ENCODE results near the gene PTPN14.

Gene PTPN14

DNA sequence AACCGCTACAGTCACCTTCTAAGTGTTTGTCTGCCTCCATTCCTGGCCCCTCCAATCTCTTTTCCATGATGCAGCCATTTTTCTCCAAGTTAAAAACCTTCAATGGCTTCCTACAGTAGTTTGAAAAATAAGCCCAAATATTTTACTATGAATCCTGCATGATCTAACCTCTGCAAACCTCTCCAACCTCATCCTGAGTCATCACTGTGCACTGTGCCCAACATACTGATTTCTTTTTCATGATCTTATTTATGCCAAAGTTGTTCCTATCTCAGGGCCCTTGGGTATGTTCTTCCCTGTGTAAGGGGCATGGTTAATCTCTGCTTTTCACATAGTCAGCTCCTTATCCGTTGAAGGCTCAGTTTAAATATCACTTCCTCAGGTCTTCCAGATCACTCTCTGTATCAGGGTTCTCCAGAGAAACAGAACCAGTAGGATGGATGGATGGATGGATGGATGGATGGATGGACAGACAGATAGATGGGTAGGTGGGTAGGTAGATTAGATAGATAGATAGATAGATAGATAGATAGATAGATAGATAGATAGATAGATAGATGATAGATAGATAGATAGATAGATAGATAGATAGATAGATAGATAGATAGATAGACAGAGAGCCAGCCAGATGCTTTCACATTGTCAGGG is 18.1 kb upstream of the PTPN14 start:
- DNase-seq: no peak

DNA sequence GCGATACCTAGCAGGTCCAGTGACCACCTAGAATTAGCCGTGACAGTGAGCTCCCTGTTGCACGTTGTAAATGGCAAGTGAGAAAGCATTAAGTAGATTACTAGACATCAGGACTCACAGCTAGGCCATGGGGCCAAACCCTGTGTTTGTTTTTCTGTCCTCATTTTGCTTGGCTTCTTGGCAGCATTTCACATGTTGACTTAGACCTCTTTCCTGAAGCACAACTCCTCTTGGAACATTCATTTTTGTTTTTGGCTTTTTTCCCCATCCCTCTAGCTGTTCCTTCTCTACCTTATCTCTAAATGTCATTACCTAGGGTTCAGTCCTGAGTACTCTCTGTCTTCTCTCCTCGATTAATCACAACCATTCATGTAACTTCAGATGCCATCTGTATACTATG is 16.9 kb upstream of the PTPN14 start:
- no peak for DNase-seq

DNA sequence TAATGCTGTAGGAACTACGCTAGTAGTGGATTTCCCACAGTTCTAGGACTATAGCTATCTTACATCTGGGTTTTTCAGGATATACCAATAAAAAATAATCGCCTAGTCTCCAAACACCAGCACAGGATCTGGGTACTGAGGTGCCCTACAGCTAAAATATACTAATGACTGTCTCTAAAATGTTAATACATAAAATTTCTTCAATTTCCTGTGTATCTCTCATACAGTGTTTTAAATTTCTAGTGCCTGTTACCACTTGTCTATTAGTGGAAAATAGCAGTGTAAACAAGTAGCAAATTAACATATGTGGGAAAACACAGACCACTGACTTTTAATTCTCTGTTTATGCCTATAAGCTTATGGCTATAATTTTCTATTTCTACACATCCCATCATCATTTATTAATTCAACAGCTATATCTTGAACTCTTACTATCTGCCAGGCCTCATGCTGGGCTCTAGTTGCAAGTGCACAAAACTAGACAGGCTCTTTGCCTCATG is 16.1 kb upstream of the PTPN14 start:
- no peak for DNase-seq

DNA sequence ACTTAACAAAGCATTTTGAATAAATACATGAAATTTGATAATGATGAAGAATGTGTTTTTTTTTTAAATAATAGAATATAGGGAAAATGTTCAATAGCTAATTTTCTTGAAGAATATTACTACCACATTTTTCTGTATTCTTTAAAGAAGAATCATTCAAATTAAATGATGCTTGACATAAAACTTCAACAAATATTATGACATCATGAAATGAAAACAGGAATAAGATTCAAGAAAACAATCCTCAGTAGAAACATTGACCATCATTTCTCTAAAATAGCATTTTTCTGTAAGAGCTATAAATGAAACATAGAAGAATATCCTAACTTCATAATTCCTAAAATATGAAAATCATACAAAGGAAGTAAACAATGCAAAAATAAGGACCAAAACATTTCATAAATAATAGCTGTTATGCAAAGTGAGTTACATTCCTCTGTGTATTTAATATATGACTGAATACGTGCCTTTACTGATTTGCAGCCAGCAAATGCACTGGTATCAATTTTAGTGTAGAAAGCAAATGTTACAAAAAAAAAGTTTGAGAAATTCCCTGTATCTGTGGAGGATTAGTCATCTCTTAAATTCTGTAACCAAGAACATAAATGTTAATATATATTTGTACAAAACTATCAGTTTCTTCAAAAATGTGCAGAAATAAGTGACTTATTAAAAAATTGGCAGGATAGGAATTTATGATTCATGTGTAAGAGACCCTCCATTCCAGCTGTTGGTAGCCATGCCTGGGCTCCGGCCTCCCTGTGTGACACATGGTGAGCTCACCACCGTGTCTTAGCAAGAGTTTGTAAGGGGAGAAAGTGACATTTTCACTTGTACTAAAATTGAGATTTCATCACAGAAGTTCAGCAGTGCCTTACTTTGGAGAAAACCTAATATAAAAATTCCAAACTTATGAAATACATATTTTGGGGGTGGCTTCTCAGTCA is 15.0 kb upstream of the PTPN14 start:
- no peak for DNase-seq

DNA sequence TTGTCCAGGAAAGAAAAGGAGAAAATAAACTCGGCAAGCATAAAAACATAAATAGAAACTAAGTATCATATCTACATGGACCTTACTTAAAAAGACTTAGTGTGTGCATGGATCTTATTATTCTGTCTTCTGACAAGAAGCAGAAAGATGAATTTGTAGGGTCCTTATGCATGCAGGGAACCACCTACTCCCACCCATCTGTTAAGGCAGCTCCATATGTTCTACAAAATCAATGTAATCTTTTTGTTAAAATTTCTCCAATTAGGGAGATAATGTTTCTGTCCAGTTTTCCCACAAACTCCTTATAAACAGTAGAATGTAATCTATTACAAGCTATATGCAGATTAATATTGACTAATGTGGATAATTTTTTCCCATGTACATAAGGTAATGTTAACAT is 13.9 kb upstream of the PTPN14 start:
- DNase-seq: no peak

DNA sequence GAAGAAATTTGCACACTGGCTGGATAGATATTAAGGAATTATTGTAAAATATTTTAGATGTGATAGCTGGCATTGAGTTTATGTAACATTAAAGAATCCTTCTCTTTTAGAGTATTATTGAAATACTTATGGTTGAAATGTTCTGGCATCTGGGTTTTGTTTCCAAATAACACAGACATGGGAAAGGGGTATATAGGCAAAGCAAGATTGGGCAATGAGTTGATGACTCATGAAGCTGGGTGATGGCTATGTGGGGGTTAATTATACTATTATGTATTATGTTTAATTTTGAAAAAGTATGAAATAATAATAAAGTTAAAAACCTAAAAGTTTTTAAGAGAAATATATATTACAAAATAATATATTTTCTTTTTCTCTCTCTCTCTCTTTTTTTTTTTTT is 12.5 kb upstream of the PTPN14 start:
- DNase-seq: no peak

DNA sequence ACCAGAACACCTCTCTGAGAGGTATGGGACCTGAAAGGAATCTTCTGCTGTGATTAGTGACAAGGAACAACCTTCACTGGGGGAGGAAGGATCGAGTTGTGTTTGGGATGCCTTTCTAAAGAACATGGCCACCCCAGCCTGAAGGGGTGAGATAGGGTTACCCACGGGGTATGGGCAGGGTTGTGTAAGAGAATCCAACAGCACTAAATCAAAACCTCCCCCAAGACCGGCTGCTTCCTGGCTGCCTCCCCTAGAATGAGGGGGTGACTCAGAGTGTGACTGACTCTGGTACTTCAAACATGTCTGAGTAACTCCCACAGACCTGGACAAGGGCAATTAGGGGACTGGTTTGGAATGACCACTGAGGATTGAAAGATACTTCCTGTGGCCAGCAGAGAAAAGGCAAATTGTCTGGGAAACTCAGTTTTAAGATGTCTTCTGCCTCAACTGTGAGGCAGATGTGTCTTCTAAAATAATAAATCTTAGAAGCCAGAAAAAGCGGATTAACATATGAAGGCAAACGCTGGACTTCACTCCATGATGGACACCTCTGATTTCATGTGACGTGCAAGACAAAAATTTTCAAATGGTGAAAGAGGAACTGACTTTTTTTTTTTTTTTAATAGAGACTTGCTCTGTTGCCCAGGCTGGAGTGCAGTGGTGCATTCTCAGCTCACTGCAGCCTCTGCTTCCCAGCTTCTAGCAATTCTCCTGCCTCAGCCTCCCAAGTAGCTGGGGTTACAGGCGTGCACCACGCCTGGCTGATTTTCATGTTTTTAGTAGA is 6.7 kb upstream of the PTPN14 start:
- DNase-seq: no peak

DNA sequence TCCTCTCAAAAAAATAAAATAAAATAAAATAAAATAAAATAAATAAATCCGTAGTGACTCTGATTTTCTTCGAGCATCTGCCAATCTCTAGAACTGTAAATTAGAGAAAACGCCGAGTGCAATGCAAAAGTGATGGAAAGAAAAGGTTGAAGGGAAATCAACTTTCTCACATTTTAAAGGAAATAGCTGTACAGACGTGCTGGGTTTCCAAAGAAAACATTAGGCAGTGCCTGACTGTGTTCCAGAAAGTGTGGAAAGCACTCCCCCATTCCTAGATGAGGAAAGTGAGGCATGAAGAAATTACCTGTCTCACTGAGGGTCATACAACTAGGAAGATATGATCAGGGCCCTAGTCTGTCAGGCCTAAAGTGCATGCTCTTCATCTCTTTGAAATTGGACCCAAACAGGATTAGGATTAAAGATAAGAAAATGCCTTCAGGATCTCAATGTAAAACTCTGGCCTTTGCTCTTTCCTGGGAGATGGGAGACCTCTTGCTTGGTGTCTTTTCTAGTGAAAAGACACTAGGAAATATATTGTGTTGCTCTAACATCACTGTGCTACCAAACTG is 1.8 kb upstream of the PTPN14 start:
- no peak for DNase-seq

DNA sequence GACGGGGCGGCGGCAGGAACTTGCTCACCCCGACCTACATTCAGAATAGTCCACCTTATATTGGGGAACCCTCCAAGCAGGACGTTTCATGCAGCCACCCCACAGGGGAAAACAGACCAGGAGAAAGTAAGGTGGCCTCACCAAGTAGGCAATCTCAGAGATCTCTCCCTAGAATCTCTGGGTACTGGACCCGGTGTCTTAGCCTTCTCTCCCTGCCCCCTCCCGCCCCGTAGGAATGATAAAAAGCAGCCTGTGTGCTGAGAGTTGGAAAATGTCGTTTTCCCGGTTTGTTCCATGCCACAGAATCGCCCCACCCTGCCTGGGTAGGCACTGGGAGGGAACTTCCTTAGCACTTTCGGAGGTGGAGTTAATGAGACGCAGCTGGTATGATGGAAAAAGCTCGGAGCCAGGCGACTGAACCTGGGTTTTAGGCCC is 789 bp upstream of the PTPN14 start:
- DNase-seq: peak in 9 of 56 donors; percentile 7 to 37 (median 17)

DNA sequence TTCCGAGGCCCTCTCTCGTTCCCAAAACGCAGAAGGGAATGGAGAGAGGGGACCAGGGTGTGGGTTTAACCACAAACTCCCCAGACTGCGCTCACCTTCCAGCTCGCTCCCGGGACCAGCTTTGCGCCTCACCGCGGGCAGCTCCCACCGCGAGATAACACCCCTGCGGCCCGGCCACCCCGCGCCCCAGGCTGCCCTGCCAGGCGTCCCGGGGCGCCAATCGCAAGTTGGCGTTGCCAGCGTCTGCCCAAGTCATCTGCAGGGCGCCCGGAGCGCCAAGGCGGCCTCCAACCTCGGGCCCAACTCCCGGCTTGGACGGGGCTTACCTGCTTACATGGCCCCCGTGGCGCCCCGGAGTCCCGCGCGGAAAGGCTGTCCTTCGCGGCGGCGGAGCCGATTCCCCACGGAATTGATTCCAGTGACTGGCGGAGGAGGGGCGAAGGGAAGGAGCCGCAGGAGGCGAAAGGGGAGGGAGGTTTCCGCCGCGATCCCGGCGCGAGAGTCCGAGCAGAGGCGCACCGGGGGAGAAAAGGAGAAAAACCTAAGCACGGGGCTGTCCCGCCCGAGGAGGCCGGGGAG is 456 bp downstream of the PTPN14 start:
- peak in 6 of 56 donors; percentile 10 to 42 (median 34) for DNase-seq

DNA sequence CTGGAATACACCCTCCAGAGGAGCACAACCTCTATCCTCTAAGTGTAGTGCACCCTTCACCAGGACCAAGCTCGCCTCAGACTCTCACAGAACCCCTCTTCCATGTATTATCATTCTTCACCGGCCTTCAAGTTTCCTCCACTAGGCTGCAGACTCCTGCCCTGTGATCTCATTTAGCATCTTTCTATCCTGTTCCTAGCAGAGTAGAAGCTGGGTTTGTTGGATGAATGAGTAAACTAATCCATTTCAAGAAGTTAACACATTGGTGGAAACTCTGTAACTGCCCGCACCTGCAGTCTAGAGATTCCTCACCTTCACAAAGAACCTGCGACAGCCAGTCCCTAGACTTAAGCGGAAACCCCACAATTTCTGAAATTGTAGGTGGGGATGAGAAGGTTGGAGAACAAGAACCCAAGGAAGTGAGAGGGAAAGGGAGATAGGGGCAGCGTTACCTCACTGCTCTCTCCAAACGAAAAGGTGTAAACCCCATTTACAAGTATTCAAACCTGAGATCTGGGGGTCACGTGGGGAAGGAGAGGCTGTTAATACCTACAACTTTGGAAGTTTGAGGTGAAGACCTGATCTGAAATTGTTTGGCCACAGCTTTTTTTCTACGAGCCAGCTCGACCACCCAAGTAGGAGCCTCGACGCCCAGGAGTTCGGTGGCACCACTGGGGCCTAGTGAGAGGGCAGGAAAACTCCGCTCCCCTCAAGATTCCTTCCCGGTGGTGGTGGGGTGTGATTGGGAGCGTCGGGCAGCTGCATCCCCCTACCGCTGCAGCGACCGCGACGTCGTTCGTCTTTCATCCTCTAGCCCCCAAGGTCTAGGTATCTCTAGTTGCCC is 1.2 kb downstream of the PTPN14 start:
- no peak for DNase-seq

DNA sequence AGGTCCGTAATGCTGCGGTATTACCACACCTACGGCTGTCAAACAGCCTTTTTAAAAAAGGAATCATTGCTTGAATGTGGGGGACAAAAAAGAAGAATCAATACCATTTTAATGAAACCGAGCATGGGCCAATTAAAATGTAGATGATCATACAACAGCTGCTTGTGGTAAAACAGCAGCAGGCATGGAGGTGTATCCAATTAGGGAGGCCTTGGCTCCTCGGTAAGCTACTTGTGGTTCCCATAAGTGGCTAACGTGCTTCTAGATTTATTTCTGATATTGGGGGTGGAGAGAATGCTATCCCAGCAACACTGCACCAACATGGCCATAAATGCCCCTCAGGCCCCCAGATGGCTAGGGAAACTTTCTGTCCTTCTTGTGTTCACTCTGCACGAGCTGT is 1.8 kb downstream of the PTPN14 start:
- no peak for DNase-seq

DNA sequence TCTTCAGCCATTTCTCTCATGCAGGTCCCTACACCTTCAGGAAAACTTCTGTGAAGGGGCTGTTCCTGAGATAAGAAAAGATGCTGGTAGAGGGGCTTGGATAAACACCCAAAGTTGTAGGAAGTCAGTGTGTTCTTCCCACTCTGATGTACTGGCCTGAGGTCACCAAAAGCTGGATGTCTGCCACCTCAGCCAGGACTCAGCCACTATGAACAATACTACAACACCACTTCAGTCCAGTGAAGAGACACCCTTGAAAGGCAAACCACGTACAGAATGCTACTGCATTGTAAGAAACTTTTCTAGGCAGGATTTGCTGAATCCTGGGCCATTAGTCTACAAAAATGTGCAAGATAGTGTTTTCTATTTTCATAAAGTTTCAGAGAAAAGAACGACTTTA is 2.4 kb downstream of the PTPN14 start:
- peak in 9 of 56 donors; percentile 8 to 35 (median 11) for DNase-seq

DNA sequence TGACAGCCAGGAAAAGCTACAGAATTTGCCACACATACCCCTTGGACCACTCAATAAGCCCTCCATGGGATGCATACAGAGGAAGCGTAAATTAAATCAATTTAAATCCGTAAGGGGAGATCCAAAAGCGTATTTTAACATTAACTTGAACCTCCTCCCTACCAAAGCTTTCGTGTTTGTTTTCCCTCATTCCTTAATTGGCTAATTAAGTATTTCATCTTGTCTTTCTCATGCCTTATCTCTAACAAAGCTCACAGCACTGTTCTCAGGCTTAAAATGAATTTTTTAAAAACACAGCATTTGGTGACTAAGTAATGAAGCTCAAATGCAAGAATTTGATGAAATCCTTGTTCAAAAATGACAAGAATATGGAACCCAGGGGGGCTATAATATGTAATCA is 3.1 kb downstream of the PTPN14 start:
- no peak for DNase-seq

DNA sequence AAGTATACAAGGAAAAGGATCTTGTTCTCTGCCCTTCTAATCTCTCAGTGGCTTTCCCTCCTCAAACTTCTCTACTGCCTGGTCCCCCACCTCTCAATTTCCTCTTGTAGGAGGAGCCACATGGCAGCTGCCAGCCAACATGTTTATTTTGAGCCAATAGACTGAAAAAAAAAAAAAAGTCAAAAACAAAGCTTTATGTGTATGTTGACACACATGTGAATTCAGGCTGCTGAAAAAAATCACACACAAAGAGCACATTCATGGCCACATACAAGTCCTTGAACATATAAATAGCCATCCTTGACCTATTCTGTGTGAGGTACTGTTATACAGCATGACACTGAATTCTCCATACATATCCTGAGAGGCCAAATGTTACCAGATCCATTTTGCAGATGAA is 3.7 kb downstream of the PTPN14 start:
- DNase-seq: no peak

DNA sequence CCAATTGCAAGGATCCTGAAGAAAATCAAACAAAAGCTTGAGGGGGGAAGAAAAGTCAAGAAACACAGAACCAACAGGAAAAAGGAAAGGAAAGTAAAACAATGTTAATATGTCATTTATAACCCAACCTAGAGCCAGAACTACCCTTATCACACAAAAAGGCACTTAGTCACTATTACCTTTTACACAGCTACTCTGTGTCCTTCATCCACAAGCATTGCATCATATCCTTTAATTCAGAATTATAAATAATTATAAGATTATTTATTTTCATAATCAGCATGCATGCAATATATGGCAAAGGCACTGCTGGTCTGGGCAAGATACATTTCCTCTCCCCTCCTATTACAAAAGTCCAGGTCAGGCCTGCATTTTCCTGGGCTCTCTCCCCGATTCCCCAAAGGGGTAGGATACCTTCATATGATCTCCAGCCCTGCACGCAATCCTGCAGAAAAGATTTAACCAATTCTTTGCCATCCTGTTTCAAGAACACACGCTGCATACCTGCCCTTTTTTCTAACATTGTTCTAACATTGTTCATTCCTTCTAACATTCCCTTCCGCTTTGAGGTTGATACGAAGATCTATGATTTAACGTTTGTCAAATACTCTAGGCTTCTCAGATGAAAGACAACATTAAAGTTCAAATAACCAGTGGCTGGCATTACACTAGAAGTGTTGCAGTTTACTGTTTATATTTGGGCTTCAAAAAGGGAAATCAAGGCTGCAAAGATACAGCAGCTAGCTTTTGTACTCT is 4.3 kb downstream of the PTPN14 start:
- DNase-seq: no peak

DNA sequence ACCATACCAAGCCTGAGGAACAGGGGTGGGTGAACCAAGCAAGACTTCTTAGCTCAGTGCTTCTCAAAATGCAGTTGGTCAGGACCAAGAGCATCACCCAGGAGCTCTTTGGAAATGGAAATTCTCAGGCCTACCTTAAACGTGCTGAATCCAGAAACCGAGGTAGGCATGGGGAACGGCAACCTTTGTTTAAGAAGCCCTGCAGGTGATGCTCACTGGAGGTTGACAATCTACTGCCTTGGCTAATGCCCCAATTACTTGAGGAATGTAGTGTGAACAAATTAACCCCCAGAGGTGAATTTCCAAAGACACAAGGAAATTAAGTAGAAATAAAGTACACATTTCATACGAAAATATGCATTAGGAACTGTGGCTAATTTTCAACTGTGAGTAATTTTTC is 5.3 kb downstream of the PTPN14 start:
- DNase-seq: no peak

DNA sequence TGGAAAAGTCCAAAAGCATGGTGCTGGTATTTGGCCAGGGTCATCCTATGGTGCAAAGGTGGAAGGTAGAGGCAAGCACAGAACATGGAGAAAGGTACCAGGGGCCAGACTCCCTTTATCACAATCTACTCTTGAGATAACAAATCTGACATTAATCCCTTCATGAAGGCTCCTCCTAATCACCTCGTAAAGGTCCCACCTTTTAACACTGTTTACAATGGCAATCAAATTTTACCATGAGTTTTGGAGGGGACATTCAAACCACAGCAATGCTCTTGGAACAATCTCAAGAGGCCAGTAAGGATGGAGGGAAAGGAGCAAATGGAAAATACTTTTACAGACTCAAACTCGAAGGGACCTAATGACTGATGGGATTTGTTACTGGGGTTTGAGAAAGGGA is 6.1 kb downstream of the PTPN14 start:
- DNase-seq: no peak

DNA sequence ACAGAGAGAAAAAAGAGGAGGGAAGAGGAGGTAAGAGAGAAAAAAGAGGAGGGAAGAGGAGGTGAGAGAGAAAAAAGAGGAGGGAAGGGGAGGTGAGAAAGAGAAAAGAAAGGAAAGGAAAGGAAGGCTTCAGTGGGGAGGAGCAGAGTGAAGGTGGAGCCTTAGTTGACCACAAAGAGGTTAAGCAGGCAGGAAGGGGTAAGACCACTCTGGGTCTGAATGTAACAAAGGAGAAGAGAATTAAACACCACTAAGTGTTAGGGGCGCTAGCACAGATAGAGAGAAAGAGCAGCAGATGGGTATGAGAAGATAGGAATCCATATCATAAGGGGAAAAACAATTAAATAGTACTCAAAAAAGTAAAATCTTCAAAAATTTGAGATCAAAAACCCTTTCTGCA is 6.6 kb downstream of the PTPN14 start:
- no peak for DNase-seq
